Thoracic aorta (tissue), 2 donors: Measurements from ENCODE around the gene PLEKHA5. TPM values are rescaled to one million over a fixed set of nuclear protein-coding genes. Genes with fewer than 3 reads are reported as not detected.
A peak's percentile ranks its signal among the peaks of the same experiment; 100 is the strongest.

ENCODE experiments used
- ATAC-seq: fragments of 150-250 bp; one replicate; pipeline ENCODE4 v1.8.0; 2017; ENCODE audit warnings: low read depth; ENCODE audit not compliant: insufficient number of reproducible peaks, low FRiP score
- DNase-seq: peaks from one replicate; pipeline ENCODE4 v3.0.0-alpha.2; 2020; ENCODE audit warnings: low spot score
- H3K27ac ChIP-seq, 2 donors: fragments of 200-600 bp; sonication (generic); 1 replicate in 1 of 2; 2 replicates in 1 of 2; pipeline ENCODE4 v1.5.1; 2016; ENCODE audit warnings: mild to moderate bottlenecking in 2 of 2, moderate library complexity in 2 of 2
- H3K27me3 ChIP-seq: fragments of 200-600 bp; sonication (generic); replicated peaks from 2 replicates; pipeline ENCODE4 v1.6.0; 2016; ENCODE audit warnings: mild to moderate bottlenecking; ENCODE audit not compliant: insufficient read depth
- H3K36me3 ChIP-seq: fragments of 200-600 bp; sonication (generic); one replicate; pipeline ENCODE4 v1.5.1; 2016
- H3K4me1 ChIP-seq, 2 donors: fragments of 200-600 bp; sonication (generic); 1 replicate in 1 of 2; 2 replicates in 1 of 2; pipeline versions ENCODE4 v1.5.1 to v1.6.0; 2016; ENCODE audit warnings: low read depth in 2 of 2, mild to moderate bottlenecking in 1 of 2; ENCODE audit not compliant: control insufficient read depth in 1 of 2
- H3K4me3 ChIP-seq: fragments of 200-600 bp; sonication (generic); 2 replicates; pipeline ENCODE4 v1.5.1; 2016; ENCODE audit warnings: mild to moderate bottlenecking
- H3K9me3 ChIP-seq: fragments of 200-600 bp; sonication (generic); 2 replicates; pipeline ENCODE4 v1.5.1; 2016
- total RNA-seq, 2 donors: library from RNA; depleted of rRNA; stranded (reverse); fragments of >200 nt; gene quantifications; one replicate each; pipeline versions ENCODE4 v1.1.0 to v1.2.3, GENCODE V29; 2016
- TF ChIP-seq, protein P1 (sequence below): fragments of 200-600 bp; sonication (generic); IDR thresholded peaks from one replicate; pipeline ENCODE4 v1.5.1; 2019; ENCODE audit warnings: antibody characterized with exemption

The PLEKHA5 gene
- total RNA-seq, 2 donors from 2014 or later, result 18.4 to 27.7 TPM

GRCh38 chr12:19373586-19373985, 244.1 kb downstream of the PLEKHA5 start:
- no peaks in the 10 kb centered on the region for H3K9me3 ChIP-seq
- no peak for DNase-seq
- no peak overlapping the region for H3K4me3 ChIP-seq
- TF ChIP-seq, protein P1, sequence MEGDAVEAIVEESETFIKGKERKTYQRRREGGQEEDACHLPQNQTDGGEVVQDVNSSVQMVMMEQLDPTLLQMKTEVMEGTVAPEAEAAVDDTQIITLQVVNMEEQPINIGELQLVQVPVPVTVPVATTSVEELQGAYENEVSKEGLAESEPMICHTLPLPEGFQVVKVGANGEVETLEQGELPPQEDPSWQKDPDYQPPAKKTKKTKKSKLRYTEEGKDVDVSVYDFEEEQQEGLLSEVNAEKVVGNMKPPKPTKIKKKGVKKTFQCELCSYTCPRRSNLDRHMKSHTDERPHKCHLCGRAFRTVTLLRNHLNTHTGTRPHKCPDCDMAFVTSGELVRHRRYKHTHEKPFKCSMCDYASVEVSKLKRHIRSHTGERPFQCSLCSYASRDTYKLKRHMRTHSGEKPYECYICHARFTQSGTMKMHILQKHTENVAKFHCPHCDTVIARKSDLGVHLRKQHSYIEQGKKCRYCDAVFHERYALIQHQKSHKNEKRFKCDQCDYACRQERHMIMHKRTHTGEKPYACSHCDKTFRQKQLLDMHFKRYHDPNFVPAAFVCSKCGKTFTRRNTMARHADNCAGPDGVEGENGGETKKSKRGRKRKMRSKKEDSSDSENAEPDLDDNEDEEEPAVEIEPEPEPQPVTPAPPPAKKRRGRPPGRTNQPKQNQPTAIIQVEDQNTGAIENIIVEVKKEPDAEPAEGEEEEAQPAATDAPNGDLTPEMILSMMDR, result no peak
- no peak for ATAC-seq
- no peaks in the 10 kb centered on the region for H3K36me3 ChIP-seq
- H3K27ac ChIP-seq, result peak overlapping the region in 1 of 2 donors; percentile 6
- H3K27me3 ChIP-seq, result no peaks in the 10 kb centered on the region
- peaks cover 0 to 9% of the 10 kb centered on the region in 2 donors for H3K4me1 ChIP-seq

GRCh38 chr12:19375888-19376287, 246.4 kb downstream of the PLEKHA5 start:
- no peaks in the 10 kb centered on the region for H3K4me1 ChIP-seq
- TF ChIP-seq, protein P1, result no peak

GRCh38 chr12:19376691-19377090, 247.2 kb downstream of the PLEKHA5 start:
- H3K4me1 ChIP-seq, result peaks cover 0 to 4% of the 10 kb centered on the region in 2 donors
- no peak overlapping the region for H3K4me3 ChIP-seq
- no peak overlapping the region for H3K27ac ChIP-seq
- DNase-seq (no peak), ATAC-seq (no peak)
- H3K27me3 ChIP-seq, result no peaks in the 10 kb centered on the region
- TF ChIP-seq, protein P1, result no peak
- H3K36me3 ChIP-seq, result no peaks in the 10 kb centered on the region
- H3K9me3 ChIP-seq, result no peaks in the 10 kb centered on the region

More at GRCh38 chr12:19375888-19376287, 246.4 kb downstream of the PLEKHA5 start:
- no peak for ATAC-seq
- H3K4me3 ChIP-seq, result no peak overlapping the region
- H3K36me3 ChIP-seq, result no peaks in the 10 kb centered on the region
- no peak overlapping the region for H3K27ac ChIP-seq
- H3K9me3 ChIP-seq, result no peaks in the 10 kb centered on the region
- no peaks in the 10 kb centered on the region for H3K27me3 ChIP-seq
- no peak for DNase-seq

DNA sequence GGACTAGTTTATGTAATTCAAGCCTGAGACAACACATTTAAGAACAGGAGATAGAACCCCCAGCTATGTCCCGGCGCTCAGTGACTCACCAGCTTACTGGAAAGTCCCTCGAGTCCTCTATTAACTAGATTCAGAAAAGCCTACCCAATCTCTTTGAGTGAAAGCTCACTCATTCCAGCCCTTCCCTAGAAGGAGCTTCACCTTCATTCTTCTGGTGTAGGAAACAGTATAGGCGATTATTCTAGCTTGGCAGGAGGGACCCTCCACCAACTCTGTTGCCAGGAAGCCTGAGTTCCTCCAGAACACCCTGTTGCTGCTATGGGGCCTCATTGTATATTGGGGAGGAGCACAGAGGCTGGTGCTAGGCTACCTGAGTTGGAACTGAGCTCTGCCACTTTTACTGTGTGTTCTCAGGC, 252.6 kb downstream of the PLEKHA5 start:
- no peaks in the 10 kb centered on the region for H3K9me3 ChIP-seq
- H3K36me3 ChIP-seq, result no peaks in the 10 kb centered on the region
- H3K4me3 ChIP-seq, result no peak overlapping the region
- H3K27me3 ChIP-seq, result no peaks in the 10 kb centered on the region
- DNase-seq (no peak), ATAC-seq (no peak)
- TF ChIP-seq, protein P1, result no peak
- peaks cover 3 to 12% of the 10 kb centered on the region in 2 donors for H3K4me1 ChIP-seq
- peak overlapping the region in 1 of 2 donors; percentile 12 for H3K27ac ChIP-seq

DNA sequence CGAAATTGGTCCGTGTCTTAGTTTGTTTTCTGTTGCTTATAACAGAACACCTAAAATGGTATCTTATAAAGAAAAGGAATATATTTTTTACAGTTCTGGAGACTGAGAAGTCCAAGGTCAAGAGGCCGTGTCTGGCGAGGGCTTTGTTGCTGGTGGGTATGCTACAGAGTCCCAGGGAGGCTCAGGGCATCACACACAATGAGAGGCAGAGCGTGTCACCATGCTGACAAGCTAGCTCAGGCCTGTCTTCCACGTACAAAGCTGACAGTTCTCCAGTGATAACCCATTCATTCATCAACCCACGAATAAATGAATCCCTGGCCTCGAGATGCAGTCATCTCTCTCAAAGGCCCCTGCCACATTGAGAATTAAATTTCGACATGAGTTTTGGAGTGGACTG, 253.0 kb downstream of the PLEKHA5 start:
- no peaks in the 10 kb centered on the region for H3K36me3 ChIP-seq
- no peak for DNase-seq
- H3K9me3 ChIP-seq, result no peaks in the 10 kb centered on the region
- TF ChIP-seq, protein P1, result no peak
- H3K4me3 ChIP-seq, result no peak overlapping the region
- peak overlapping the region in 1 of 2 donors; percentile 12 for H3K27ac ChIP-seq
- ATAC-seq, result no peak
- H3K27me3 ChIP-seq, result no peaks in the 10 kb centered on the region
- H3K4me1 ChIP-seq, result peaks cover 3 to 12% of the 10 kb centered on the region in 2 donors
